ENCODE measurements around the gene GTF2F2.

- TF ChIP-seq ZFP91 (CRISPR knock-in tag; IDR thresholded peaks at IDR 0.05) (no peak), GTF2F1 (IDR thresholded peaks at IDR 0.05; ENCODE audit: low read depth, low read length) (no peak), POLR2A (conservative IDR thresholded peaks at IDR 0.05) (no peak), SNIP1 (IDR thresholded peaks at IDR 0.05; ENCODE audit: low read depth) (no peak), SETDB1 (IDR thresholded peaks at IDR 0.05; ENCODE audit: low read length) (no peak), SRSF1 (IDR thresholded peaks at IDR 0.05; ENCODE audit: low read depth, low read length) (no peak), CREB3L1 (IDR thresholded peaks at IDR 0.05; ENCODE audit: borderline replicate concordance, low read depth) (no peak)
- TF ChIP-seq, protein P1, sequence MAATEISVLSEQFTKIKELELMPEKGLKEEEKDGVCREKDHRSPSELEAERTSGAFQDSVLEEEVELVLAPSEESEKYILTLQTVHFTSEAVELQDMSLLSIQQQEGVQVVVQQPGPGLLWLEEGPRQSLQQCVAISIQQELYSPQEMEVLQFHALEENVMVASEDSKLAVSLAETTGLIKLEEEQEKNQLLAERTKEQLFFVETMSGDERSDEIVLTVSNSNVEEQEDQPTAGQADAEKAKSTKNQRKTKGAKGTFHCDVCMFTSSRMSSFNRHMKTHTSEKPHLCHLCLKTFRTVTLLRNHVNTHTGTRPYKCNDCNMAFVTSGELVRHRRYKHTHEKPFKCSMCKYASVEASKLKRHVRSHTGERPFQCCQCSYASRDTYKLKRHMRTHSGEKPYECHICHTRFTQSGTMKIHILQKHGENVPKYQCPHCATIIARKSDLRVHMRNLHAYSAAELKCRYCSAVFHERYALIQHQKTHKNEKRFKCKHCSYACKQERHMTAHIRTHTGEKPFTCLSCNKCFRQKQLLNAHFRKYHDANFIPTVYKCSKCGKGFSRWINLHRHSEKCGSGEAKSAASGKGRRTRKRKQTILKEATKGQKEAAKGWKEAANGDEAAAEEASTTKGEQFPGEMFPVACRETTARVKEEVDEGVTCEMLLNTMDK (IDR thresholded peaks at IDR 0.05; ENCODE audit: borderline replicate concordance, insufficient read depth, low read depth, low read length, poor library complexity, severe bottlenecking), result no peak
Measured at GRCh38 chr13:45320876-45321629, 200.7 kb downstream of the GTF2F2 start.
